GM13977 (cell line): Measurements from ENCODE around the gene RAD23A.

ENCODE experiments used
- DNase-seq: peaks from one replicate; pipeline ENCODE4 v3.0.0; 2012; ENCODE audit warnings: low spot score
- in situ Hi-C: fragments of 300-500 bp; cut with MboI; formaldehyde crosslinking; loops from one replicate; pipeline ENCODE4 v1.12.0; 2022; ENCODE audit warnings: low sequenced_read_pairs, low pct_unique_long_range_greater_than_20kb, mixed read lengths, inconsistent platforms; ENCODE audit not compliant: unreplicated experiment
- TF ChIP-seq, protein P1 (sequence below): IDR thresholded peaks from 2 replicates; pipeline ENCODE4 v1.5.1; 2012; ENCODE audit warnings: mild to moderate bottlenecking, control low read depth; ENCODE audit not compliant: insufficient read depth; ENCODE audit errors: extremely low read depth, missing control alignments

The RAD23A gene

DNA sequence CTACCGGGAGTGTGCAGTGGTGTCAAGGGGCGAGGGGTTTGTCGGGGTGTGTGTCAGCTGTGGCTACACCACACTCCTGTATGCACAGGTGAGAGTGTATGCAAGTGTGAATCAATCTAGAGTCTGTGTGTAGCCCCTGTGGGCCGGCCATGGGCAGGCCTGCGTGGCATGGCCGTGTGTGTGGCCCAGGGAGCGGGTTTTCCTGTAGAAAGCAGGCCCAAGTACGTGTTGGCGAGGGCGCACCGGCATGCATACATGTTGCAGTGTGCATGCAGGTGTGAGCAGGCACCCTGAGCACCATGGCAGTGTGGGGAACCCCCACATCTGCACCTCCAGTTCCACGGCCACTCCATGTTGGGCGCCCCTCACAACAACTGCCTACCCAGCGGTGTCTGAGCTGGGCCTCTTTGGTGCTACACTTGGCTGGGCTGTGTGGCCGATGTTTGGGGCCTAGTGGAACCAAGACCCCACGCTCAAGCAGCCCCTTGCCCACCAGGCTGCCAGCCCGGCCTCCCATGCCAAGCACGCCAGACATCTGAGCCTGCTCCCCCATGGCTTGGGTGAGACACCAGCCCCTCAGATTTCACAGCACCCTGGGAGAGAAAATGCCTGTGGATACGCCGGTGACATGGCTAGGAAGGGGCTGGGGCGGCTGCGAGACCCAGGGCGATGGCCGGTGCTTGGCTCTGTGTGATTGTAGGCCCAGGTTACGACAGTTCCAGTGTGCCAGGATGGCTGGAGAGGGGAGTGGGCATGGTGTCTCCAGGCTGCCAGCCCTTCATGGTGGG lies 51.7 kb downstream of the RAD23A start:
- DNase-seq, result no peak
- in situ Hi-C loops, result no loop called here
- TF ChIP-seq, protein P1, sequence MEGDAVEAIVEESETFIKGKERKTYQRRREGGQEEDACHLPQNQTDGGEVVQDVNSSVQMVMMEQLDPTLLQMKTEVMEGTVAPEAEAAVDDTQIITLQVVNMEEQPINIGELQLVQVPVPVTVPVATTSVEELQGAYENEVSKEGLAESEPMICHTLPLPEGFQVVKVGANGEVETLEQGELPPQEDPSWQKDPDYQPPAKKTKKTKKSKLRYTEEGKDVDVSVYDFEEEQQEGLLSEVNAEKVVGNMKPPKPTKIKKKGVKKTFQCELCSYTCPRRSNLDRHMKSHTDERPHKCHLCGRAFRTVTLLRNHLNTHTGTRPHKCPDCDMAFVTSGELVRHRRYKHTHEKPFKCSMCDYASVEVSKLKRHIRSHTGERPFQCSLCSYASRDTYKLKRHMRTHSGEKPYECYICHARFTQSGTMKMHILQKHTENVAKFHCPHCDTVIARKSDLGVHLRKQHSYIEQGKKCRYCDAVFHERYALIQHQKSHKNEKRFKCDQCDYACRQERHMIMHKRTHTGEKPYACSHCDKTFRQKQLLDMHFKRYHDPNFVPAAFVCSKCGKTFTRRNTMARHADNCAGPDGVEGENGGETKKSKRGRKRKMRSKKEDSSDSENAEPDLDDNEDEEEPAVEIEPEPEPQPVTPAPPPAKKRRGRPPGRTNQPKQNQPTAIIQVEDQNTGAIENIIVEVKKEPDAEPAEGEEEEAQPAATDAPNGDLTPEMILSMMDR, result no peak

DNA sequence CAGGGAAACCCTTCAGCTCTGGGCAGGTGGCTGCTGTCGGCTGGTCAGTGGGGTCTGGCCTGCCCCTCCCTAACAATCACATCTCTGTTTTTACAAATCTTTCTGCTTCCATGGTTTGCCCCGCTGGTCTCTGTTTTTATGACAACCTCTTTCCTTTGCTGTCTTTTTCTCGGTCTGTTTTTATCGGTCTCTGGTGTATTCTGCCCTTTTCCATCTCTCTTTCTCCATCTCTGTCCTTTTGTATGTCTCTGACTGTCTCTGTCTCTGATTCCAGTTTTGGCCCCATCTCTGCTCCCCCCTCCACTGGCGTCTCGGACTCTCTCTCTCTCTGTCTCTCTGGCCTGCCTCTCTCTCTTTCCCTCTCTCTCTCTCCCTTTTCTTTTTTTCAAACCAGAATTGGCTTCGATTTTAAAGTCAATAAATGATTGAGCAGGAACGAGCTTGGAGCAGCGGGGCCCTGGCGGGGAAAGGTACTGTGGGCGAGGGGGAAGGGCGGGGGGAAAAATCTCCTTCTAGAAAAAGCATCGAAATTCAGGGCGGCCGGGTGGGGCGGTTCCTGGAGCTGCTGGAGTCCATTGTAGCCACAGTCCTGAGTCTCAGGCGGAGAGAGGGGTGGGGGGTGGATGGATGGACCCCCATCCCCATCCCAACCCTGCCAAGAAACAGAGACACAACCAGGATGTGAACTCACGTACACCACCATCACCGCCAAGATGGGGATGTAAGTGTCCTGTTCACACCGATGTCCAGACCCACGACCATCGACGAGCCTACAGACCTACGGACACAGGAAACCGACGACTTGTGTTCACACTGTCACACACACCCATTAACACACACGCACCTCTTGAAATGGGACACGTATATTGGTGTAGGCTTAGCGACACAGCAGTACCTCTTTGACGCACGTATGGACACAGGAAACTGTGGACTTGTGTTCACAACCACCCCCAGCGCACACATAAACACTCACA lies 52.6 kb downstream of the RAD23A start:
- in situ Hi-C loops, result no loop called here
- TF ChIP-seq, protein P1, result no peak
- no peak for DNase-seq

DNA sequence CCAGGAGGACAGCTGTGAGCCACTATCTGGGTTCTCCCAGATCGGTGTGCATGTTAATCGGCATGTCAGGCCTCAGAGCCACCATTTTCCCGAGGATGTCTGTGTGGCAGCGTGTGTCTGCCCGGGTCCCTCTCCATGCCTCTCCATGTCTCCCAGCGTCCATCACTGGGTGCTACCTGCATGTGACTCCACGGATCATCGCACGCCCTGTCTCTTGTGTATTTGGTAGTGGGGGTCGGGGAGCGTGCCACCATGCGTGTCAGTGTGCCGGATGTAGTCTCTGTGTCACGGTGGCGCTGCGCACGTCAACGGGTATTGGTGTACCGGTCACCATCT lies 55.5 kb downstream of the RAD23A start:
- TF ChIP-seq, protein P1, result no peak
- no peak for DNase-seq
- in situ Hi-C loops, result no loop called here

DNA sequence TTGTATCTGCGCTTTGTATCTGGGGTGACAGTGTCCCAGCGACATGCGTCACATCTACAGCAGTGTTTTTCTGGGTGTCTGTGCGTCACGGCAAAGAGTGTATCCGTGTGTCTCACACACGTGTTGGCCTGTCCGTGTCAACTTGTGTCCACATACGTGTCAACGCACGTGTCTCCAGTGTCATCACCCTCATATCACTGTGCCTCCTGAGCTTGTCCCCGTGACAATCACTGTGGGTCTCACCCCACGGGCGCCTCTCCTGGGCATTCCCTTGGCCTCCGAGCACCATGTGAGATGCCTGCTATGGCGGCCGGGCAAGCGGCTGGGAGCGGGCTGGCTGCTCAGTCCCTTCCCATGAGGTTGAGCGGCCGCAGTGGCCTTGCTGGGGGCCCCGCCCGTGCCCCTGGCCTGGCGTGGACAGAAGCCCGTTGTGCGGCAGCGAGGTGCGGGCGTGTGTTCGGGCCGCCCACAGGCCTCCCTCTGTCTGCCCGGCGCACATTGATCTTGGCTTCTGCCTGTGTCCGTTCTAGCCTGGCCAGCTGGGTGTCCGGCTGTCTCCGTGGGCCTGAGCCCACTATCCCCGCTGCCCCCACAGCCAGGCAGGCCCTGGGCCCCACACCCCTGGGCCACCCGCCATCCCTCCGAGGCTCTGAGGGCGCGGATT lies 56.0 kb downstream of the RAD23A start:
- TF ChIP-seq, protein P1, result no peak
- no peak for DNase-seq

DNA sequence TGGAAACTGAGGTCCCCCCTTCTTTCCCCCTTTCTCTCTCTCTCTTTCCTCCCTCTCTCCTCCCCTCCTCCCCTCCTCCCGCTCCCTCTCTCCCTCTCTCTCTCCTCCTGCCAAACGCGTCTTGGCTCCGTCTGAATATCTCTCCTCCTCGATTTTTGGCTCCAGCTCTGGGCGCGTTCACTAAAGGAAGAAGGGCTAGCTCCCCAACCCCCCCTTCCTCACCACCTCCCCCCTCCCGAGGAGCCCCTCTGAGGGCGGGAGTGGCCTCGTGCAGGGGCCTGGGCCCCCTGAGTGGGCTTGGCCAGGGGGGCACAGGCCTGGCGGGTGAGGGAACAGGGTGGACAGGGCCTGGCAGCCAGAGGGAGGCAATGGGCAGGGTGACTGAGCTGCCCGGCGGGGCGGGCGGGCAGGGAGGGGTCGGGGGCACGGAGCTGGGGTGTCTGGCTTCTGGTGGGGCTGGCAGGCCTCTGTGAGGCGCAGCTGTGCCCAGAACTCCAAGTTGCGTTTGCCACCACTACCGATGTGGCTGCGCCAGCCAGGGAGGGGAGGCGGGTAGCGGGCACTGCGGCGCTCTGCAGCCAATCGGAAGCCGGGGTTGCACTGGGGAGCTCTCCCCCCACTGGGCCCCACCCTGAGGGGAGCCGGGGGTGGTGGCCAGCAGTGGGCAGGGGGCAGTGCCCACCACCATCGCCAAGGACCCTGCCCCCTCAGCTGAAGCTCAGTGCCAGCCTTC lies 56.7 kb downstream of the RAD23A start:
- TF ChIP-seq, protein P1, result no peak

More for the DNA sequence above, 56.0 kb downstream of the RAD23A start:
- in situ Hi-C loops, result no loop called here

DNA sequence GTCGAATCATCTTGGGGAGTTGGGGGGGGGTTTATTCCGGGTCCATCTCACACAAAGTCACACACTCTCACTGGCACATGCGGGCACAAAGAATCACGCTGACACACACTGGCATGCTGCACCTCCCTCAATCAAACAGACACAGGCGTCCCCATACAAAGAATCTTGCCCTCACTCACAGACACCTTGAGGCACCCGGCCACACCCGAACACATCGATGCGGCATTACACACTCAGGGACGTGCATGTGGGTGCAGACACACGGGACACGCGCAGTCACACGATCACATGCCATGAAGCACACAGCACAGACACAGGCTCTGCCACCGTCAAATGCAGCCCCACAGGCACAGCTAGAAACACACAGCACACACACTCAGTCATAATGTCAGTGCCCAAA lies 57.4 kb downstream of the RAD23A start:
- in situ Hi-C loops, result no loop called here

More for the DNA sequence above, 56.7 kb downstream of the RAD23A start:
- DNase-seq, result no peak
- in situ Hi-C loops, result no loop called here

More for the DNA sequence above, 57.4 kb downstream of the RAD23A start:
- no peak for DNase-seq
- TF ChIP-seq, protein P1, result no peak
